Embryonic facial prominence (tissue), 1 donor: ENCODE results near the gene ANKRD44.

Experiments used
- DNase-seq: peaks from one replicate; pipeline ENCODE4 v3.0.0-alpha.2; 2016; ENCODE audit errors: extremely low spot score

Gene ANKRD44

GRCh38 chr2:197145471-197146056 lies 165.0 kb downstream of the ANKRD44 start:
- no peak for DNase-seq

- no peak for DNase-seq
These were observed 166.4 kb downstream of the ANKRD44 start for GRCh38 chr2:197144183-197144582.

- DNase-seq, result no peak
These were observed 168.7 kb downstream of the ANKRD44 start for GRCh38 chr2:197141702-197142473.

GRCh38 chr2:197140045-197140444 lies 170.5 kb downstream of the ANKRD44 start:
- DNase-seq, result no peak

- DNase-seq, result no peak
These were observed 172.1 kb downstream of the ANKRD44 start for GRCh38 chr2:197138506-197138905.

GRCh38 chr2:197137826-197138477 lies 172.6 kb downstream of the ANKRD44 start:
- no peak for DNase-seq

- DNase-seq, result no peak
These were observed 173.3 kb downstream of the ANKRD44 start for GRCh38 chr2:197137231-197137630.

GRCh38 chr2:197136452-197136851 lies 174.1 kb downstream of the ANKRD44 start:
- DNase-seq, result no peak

GRCh38 chr2:197135806-197136205 lies 174.8 kb downstream of the ANKRD44 start:
- DNase-seq, result no peak

GRCh38 chr2:197134206-197134605 lies 176.4 kb downstream of the ANKRD44 start:
- no peak for DNase-seq

- no peak for DNase-seq
These were observed 179.1 kb downstream of the ANKRD44 start for GRCh38 chr2:197131558-197131855.

- no peak for DNase-seq
These were observed 180.3 kb downstream of the ANKRD44 start for GRCh38 chr2:197130318-197130717.

GRCh38 chr2:197128897-197129296 lies 181.7 kb downstream of the ANKRD44 start:
- DNase-seq, result no peak

GRCh38 chr2:197128126-197128525 lies 182.5 kb downstream of the ANKRD44 start:
- DNase-seq, result no peak

GRCh38 chr2:197126630-197127352 lies 183.8 kb downstream of the ANKRD44 start:
- no peak for DNase-seq

- DNase-seq, result no peak
These were observed 185.8 kb downstream of the ANKRD44 start for GRCh38 chr2:197124639-197125390.

- no peak for DNase-seq
These were observed 187.8 kb downstream of the ANKRD44 start for GRCh38 chr2:197122821-197123220.

GRCh38 chr2:197121756-197122385 lies 188.7 kb downstream of the ANKRD44 start:
- DNase-seq, result no peak

- no peak for DNase-seq
These were observed 189.3 kb downstream of the ANKRD44 start for GRCh38 chr2:197121255-197121654.

GRCh38 chr2:197116306-197116879 lies 194.2 kb downstream of the ANKRD44 start:
- no peak for DNase-seq

GRCh38 chr2:197115325-197115724 lies 195.3 kb downstream of the ANKRD44 start:
- DNase-seq, result no peak
